ENCODE measurements around the gene SPATA31C1.

DNA sequence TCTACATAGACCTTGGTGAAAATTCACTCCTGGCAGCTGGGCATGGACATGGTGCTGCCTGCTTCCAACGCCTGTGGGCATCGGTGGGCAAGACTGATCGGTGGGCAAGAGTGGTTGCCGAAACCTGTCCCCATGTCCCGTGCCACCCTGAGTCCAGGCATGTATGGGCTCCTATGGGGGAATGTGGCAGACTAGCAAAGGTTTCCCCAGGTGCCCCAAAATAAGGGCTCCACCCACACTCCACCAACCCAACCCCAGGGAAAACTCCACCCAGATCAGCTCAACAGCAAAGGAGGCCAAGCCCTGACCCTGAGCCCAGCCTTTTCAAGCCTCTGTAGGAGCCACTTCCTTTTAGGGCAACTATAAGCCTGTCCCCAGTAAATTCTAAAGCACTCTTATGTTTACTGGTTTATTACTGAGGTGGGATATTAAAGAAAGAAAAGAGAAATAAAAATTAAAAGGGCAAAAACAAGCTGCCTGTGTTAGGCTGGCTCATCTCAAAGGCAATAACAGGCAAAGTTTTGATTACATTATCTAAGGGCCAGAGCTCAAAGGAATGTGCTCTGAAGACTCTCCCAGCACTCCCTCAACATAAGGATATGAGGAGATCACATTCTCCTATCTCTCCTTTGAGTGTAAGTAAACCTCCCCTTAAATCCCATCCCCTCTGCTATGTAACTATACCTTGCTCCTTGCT, 44.0 kb upstream of the SPATA31C1 start:
- TF ChIP-seq POLR2AphosphoS5 (IDR thresholded peaks at IDR 0.05; ENCODE audit: low read depth, low read length) (no peak), POLR2A (IDR thresholded peaks at IDR 0.05; ENCODE audit: low read depth, low read length) (no peak), TAF1 (IDR thresholded peaks at IDR 0.05; ENCODE audit: low read depth, low read length) (no peak), POU2F2 (IDR thresholded peaks at IDR 0.05; ENCODE audit: low read depth, low read length) (no peak)
